ENCODE data around the gene ANKRD44. TPM values are rescaled to one million over a fixed set of nuclear protein-coding genes. Genes with fewer than 3 reads are reported as not detected.

Gene ANKRD44
- total RNA-seq, 1 donor from 2014 or later = 3.4 TPM

GRCh38 chr2:196994764-196995163 lies 315.8 kb downstream of the ANKRD44 start:
- Histone ChIP-seq H4K20me1 (ENCODE audit: low read depth) (no peaks in the 10 kb centered on the region), H3K4me1 (peaks cover 36% of the 10 kb centered on the region), H3K9ac (no peak overlapping the region), H3K9me3 (ENCODE audit: low read depth) (no peaks in the 10 kb centered on the region), H2AFZ (replicated peaks) (no peak overlapping the region), H3K4me3 (no peak overlapping the region), H3K36me3 (no peaks in the 10 kb centered on the region), H3K79me2 (ENCODE audit: low read depth) (no peaks in the 10 kb centered on the region), H3K27me3 (no peaks in the 10 kb centered on the region), H3F3A (ENCODE audit: low read depth) (peaks cover 27% of the 10 kb centered on the region), H3K4me2 (no peak overlapping the region), H3K27ac (no peak overlapping the region)
- no peak for TF ChIP-seq EZH2 (IDR thresholded peaks at IDR 0.05)
- no peak for DNase-seq (ENCODE audit: low spot score)
- no peaks in the 10 kb centered on the region for H3K36me3 Mint-ChIP-seq
- H3K27me3 Mint-ChIP-seq (ENCODE audit: insufficient read depth, low read depth) = peaks cover 9% of the 10 kb centered on the region
- no peak overlapping the region for H3K4me3 Mint-ChIP-seq
- H3K4me1 Mint-ChIP-seq = peaks cover 28% of the 10 kb centered on the region
- H3K27ac Mint-ChIP-seq = no peak overlapping the region
- H3K9me3 Mint-ChIP-seq = no peaks in the 10 kb centered on the region

- Mint-ChIP-seq H3K9me3 (no peaks in the 10 kb centered on the region), H3K27ac (no peak overlapping the region), H3K4me1 (peaks cover 35% of the 10 kb centered on the region), H3K36me3 (no peaks in the 10 kb centered on the region), H3K27me3 (ENCODE audit: insufficient read depth, low read depth) (peaks cover 9% of the 10 kb centered on the region), H3K4me3 (no peak overlapping the region)
- H3K9ac ChIP-seq = no peak overlapping the region
- no peak overlapping the region for H3K27ac ChIP-seq
- peaks cover 24% of the 10 kb centered on the region for H3F3A ChIP-seq (ENCODE audit: low read depth)
- TF ChIP-seq EZH2 (IDR thresholded peaks at IDR 0.05) = no peak
- TF ChIP-seq, protein P1, sequence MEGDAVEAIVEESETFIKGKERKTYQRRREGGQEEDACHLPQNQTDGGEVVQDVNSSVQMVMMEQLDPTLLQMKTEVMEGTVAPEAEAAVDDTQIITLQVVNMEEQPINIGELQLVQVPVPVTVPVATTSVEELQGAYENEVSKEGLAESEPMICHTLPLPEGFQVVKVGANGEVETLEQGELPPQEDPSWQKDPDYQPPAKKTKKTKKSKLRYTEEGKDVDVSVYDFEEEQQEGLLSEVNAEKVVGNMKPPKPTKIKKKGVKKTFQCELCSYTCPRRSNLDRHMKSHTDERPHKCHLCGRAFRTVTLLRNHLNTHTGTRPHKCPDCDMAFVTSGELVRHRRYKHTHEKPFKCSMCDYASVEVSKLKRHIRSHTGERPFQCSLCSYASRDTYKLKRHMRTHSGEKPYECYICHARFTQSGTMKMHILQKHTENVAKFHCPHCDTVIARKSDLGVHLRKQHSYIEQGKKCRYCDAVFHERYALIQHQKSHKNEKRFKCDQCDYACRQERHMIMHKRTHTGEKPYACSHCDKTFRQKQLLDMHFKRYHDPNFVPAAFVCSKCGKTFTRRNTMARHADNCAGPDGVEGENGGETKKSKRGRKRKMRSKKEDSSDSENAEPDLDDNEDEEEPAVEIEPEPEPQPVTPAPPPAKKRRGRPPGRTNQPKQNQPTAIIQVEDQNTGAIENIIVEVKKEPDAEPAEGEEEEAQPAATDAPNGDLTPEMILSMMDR (IDR thresholded peaks at IDR 0.05) = no peak
- no peak for TF ChIP-seq EZH2phosphoT487 (IDR thresholded peaks at IDR 0.05)
- DNase-seq (ENCODE audit: low spot score) = no peak
- no peaks in the 10 kb centered on the region for H4K20me1 ChIP-seq (ENCODE audit: low read depth)
- H3K4me2 ChIP-seq = no peak overlapping the region
- no peaks in the 10 kb centered on the region for H3K79me2 ChIP-seq (ENCODE audit: low read depth)
- no peak overlapping the region for H2AFZ ChIP-seq (replicated peaks)
- H3K36me3 ChIP-seq = no peaks in the 10 kb centered on the region
- no peaks in the 10 kb centered on the region for H3K27me3 ChIP-seq
- H3K9me3 ChIP-seq (ENCODE audit: low read depth) = no peaks in the 10 kb centered on the region
- no peak overlapping the region for H3K4me3 ChIP-seq
- peaks cover 42% of the 10 kb centered on the region for H3K4me1 ChIP-seq
These were observed 317.0 kb downstream of the ANKRD44 start for GRCh38 chr2:196993617-196994016.

GRCh38 chr2:196992466-196992865 lies 318.1 kb downstream of the ANKRD44 start:
- Histone ChIP-seq H3K9me3 (ENCODE audit: low read depth) (no peaks in the 10 kb centered on the region), H3K4me3 (no peak overlapping the region), H2AFZ (replicated peaks) (no peak overlapping the region), H4K20me1 (ENCODE audit: low read depth) (no peaks in the 10 kb centered on the region), H3K36me3 (no peaks in the 10 kb centered on the region), H3K4me2 (no peak overlapping the region), H3K4me1 (peaks cover 54% of the 10 kb centered on the region), H3K27ac (no peak overlapping the region), H3F3A (ENCODE audit: low read depth) (peaks cover 24% of the 10 kb centered on the region), H3K27me3 (no peaks in the 10 kb centered on the region), H3K79me2 (ENCODE audit: low read depth) (no peaks in the 10 kb centered on the region), H3K9ac (no peak overlapping the region)
- DNase-seq (ENCODE audit: low spot score) = no peak
- Mint-ChIP-seq H3K27me3 (ENCODE audit: insufficient read depth, low read depth) (peaks cover 9% of the 10 kb centered on the region), H3K4me1 (peaks cover 46% of the 10 kb centered on the region), H3K9me3 (no peaks in the 10 kb centered on the region), H3K36me3 (no peaks in the 10 kb centered on the region), H3K4me3 (no peak overlapping the region), H3K27ac (peak overlapping the region; percentile 46)
- TF ChIP-seq, protein P1 (IDR thresholded peaks at IDR 0.05) = no peak
- TF ChIP-seq EZH2 (IDR thresholded peaks at IDR 0.05) (no peak), EZH2phosphoT487 (IDR thresholded peaks at IDR 0.05) (no peak)

GRCh38 chr2:196990788-196991461 lies 319.7 kb downstream of the ANKRD44 start:
- no peak overlapping the region for H3K4me3 Mint-ChIP-seq
- Histone ChIP-seq H3K36me3 (no peaks in the 10 kb centered on the region), H3K4me2 (peak overlapping the region; percentile 52), H3K9ac (no peak overlapping the region), H3K4me1 (peaks cover 60% of the 10 kb centered on the region), H3K9me3 (ENCODE audit: low read depth) (no peaks in the 10 kb centered on the region), H3F3A (ENCODE audit: low read depth) (peaks cover 24% of the 10 kb centered on the region), H3K27ac (peak overlapping the region; percentile 75), H3K27me3 (no peaks in the 10 kb centered on the region), H4K20me1 (ENCODE audit: low read depth) (no peaks in the 10 kb centered on the region), H2AFZ (replicated peaks) (peak overlapping the region; percentile 70), H3K79me2 (ENCODE audit: low read depth) (no peaks in the 10 kb centered on the region), H3K4me3 (no peak overlapping the region)
- H3K27ac Mint-ChIP-seq = peak overlapping the region; percentile 99
- TF ChIP-seq EZH2 (IDR thresholded peaks at IDR 0.05) (no peak), EZH2phosphoT487 (IDR thresholded peaks at IDR 0.05) (no peak)
- TF ChIP-seq, protein P1 (IDR thresholded peaks at IDR 0.05) = no peak
- peaks cover 59% of the 10 kb centered on the region for H3K4me1 Mint-ChIP-seq
- H3K27me3 Mint-ChIP-seq (ENCODE audit: insufficient read depth, low read depth) = peaks cover 9% of the 10 kb centered on the region
- H3K36me3 Mint-ChIP-seq = no peaks in the 10 kb centered on the region
- peak; percentile 79 for DNase-seq (ENCODE audit: low spot score)
- no peaks in the 10 kb centered on the region for H3K9me3 Mint-ChIP-seq
